ENCODE results near the gene SRC.
A peak's percentile ranks its signal among the peaks of the same experiment; 100 is the strongest.

The SRC gene

DNA sequence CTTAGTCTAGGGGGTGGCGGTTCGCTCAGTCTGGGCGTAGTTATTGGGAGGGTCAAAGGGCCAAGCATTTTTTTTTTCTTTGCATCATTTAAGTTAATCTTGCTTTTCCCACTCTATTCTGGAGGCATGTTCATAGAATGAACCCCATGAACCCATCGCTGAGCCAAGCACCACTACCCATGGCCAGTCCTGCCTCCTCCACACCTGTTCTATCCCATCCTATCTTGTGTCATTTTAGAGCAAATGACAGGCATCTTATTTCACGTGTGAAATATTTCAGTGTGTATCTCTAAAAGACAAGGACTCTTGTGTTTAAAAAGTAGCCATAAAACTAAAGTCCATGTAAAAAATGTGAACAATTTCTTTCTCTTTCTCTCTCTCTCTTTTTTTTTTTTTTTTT is 13.9 kb downstream of the SRC start:
- Histone ChIP-seq H3K4me1 (ENCODE audit: control insufficient read depth, insufficient read depth, low read length) (peaks cover 33% of the 10 kb centered on the region), H3K4me3 (ENCODE audit: low read length in 2 of 2) (no peak overlapping the region)

DNA sequence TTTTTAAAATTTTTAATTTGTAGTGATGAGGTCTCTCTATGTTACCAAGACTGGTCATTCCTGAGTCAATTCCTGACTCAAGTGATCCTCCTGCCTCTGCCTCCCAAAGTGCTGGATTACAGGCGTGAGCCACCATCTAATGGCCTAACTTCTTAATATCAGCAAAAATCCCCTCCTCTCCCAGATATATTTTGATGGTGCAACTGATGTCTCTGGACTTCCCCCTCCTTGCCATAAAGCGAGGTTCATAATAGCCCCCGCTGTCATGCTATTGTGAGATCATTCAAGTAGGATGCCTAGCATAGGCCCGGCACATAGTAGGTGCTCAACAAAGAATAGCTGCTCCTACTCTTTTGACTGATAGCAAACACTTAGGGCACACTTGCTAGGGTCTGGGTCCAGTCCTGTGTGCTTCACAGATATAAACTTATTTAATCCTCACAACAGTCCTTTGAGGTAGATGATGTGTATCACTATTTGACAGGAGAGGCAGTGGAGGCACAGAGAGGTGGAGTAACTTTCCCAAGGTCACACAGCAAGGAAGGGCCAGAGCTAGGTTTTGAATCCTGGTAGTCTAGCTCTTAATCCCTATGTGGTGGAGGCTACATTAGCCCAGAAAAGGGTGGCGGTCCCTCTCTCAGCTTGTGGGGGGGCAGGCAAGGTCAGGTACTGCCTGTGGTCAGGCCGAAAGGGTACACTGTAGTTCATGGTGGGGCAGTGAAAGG is 14.6 kb downstream of the SRC start:
- peaks cover 2 to 3% of the 10 kb centered on the region in 2 donors for H3K36me3 ChIP-seq (ENCODE audit: control insufficient read depth in 2 of 2, insufficient read depth in 2 of 2, low read length in 2 of 2)
- H3K9me3 ChIP-seq (ENCODE audit: control insufficient read depth in 2 of 2, low read length in 2 of 2), result no peaks in the 10 kb centered on the region
- no peak overlapping the region for H3K27ac ChIP-seq (ENCODE audit: low read length)
- H3K4me1 ChIP-seq (ENCODE audit: control insufficient read depth, insufficient read depth, low read length), result peaks cover 32% of the 10 kb centered on the region
- H3K4me3 ChIP-seq (ENCODE audit: low read length in 2 of 2), result no peak overlapping the region
- H3K27me3 ChIP-seq (ENCODE audit: control insufficient read depth in 1 of 2, insufficient read depth in 2 of 2, low read length in 2 of 2), result no peaks in the 10 kb centered on the region
- no peak overlapping the region for H3K9ac ChIP-seq (ENCODE audit: low read length in 2 of 2)

More for the DNA sequence above, 13.9 kb downstream of the SRC start:
- Histone ChIP-seq H3K27me3 (ENCODE audit: control insufficient read depth in 1 of 2, insufficient read depth in 2 of 2, low read length in 2 of 2) (no peaks in the 10 kb centered on the region), H3K36me3 (ENCODE audit: control insufficient read depth in 2 of 2, insufficient read depth in 2 of 2, low read length in 2 of 2) (no peaks in the 10 kb centered on the region), H3K9me3 (ENCODE audit: control insufficient read depth in 2 of 2, low read length in 2 of 2) (no peaks in the 10 kb centered on the region), H3K27ac (ENCODE audit: low read length) (no peak overlapping the region), H3K9ac (ENCODE audit: low read length in 2 of 2) (no peak overlapping the region)

DNA sequence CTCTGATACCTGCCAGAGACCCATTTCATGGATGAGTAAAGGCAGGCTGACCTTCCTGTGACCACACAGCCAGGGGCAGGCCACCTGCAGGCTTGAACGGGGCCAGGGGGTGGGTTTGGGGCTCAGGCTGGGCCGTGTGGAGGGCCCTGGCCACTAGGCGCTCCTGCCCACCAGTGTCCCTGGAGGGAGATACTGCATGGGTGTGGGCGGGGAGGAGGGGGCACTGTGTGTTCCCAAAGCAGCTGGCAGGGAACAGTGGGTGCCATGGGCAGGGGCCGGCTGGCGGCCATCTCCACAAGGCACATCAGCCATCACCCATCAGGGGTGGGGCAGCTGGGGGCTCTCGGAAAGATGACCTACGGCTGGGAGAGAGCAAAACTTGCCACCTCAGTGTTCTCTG is 15.4 kb downstream of the SRC start:
- Histone ChIP-seq H3K9me3 (ENCODE audit: control insufficient read depth in 2 of 2, low read length in 2 of 2) (no peaks in the 10 kb centered on the region), H3K27me3 (ENCODE audit: control insufficient read depth in 1 of 2, insufficient read depth in 2 of 2, low read length in 2 of 2) (no peaks in the 10 kb centered on the region), H3K4me1 (ENCODE audit: control insufficient read depth, insufficient read depth, low read length) (peaks cover 25% of the 10 kb centered on the region), H3K27ac (ENCODE audit: low read length) (no peak overlapping the region), H3K4me3 (ENCODE audit: low read length in 2 of 2) (no peak overlapping the region), H3K36me3 (ENCODE audit: control insufficient read depth in 2 of 2, insufficient read depth in 2 of 2, low read length in 2 of 2) (peaks cover 8 to 11% of the 10 kb centered on the region in 2 donors), H3K9ac (ENCODE audit: low read length in 2 of 2) (no peak overlapping the region)

DNA sequence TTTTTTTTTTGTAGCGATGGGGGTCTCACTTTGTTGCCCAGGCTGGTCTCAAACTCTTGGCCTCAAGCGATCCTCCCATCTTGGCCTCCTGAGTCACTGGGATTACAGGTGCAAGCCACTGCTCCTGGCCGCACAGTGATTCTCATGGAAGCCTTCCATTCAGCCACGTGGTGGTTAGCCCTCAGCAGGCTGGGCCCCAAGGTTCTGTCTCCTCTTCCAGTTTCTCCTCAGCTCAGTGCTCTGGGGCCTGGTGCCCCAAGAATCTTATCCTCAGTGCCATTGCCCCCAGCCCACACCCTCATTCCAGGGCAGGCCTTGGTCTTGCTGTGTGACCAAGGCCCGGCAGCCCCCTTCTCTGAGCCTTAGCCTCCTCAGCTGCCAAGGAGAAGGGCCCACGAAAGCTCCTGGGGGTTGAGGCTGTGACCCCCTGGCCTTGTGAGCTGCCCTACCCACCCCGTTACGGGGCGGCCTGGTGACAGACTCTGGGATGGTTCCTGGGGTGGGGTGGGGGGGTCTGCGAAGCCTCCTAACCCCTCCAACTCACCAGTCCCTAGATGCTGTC is 16.4 kb downstream of the SRC start:
- Histone ChIP-seq H3K9ac (ENCODE audit: low read length in 2 of 2) (no peak overlapping the region), H3K4me1 (ENCODE audit: control insufficient read depth, insufficient read depth, low read length) (peaks cover 17% of the 10 kb centered on the region), H3K27ac (ENCODE audit: low read length) (no peak overlapping the region), H3K36me3 (ENCODE audit: control insufficient read depth in 2 of 2, insufficient read depth in 2 of 2, low read length in 2 of 2) (peaks cover 8 to 12% of the 10 kb centered on the region in 2 donors), H3K4me3 (ENCODE audit: low read length in 2 of 2) (no peak overlapping the region), H3K9me3 (ENCODE audit: control insufficient read depth in 2 of 2, low read length in 2 of 2) (no peaks in the 10 kb centered on the region), H3K27me3 (ENCODE audit: control insufficient read depth in 1 of 2, insufficient read depth in 2 of 2, low read length in 2 of 2) (no peaks in the 10 kb centered on the region)

DNA sequence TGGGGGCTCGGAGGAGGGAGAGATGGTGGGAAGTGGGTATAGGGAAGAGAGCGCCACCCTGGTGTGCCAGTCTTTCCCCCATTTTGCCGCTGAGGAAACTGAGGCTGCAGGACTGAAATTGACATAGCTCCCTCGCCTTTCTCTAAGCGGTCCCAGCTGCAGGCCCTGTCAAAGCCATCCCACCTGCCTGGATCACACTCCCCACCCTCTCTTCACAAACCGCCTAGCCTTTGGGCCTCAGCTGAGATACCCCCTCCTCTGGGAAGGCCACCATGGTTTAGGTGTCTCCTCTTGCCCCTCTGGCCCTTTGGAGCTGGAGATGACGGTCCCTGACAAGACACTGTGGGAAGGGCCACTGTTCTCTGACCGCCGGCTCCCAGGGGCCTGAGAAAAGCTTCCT is 16.9 kb downstream of the SRC start:
- no peak overlapping the region for H3K27ac ChIP-seq (ENCODE audit: low read length)
- H3K36me3 ChIP-seq (ENCODE audit: control insufficient read depth in 2 of 2, insufficient read depth in 2 of 2, low read length in 2 of 2), result peaks cover 8 to 12% of the 10 kb centered on the region in 2 donors
- H3K9me3 ChIP-seq (ENCODE audit: control insufficient read depth in 2 of 2, low read length in 2 of 2), result no peaks in the 10 kb centered on the region
- H3K27me3 ChIP-seq (ENCODE audit: control insufficient read depth in 1 of 2, insufficient read depth in 2 of 2, low read length in 2 of 2), result no peaks in the 10 kb centered on the region
- no peak overlapping the region for H3K4me3 ChIP-seq (ENCODE audit: low read length in 2 of 2)
- H3K9ac ChIP-seq (ENCODE audit: low read length in 2 of 2), result no peak overlapping the region
- H3K4me1 ChIP-seq (ENCODE audit: control insufficient read depth, insufficient read depth, low read length), result peaks cover 14% of the 10 kb centered on the region

DNA sequence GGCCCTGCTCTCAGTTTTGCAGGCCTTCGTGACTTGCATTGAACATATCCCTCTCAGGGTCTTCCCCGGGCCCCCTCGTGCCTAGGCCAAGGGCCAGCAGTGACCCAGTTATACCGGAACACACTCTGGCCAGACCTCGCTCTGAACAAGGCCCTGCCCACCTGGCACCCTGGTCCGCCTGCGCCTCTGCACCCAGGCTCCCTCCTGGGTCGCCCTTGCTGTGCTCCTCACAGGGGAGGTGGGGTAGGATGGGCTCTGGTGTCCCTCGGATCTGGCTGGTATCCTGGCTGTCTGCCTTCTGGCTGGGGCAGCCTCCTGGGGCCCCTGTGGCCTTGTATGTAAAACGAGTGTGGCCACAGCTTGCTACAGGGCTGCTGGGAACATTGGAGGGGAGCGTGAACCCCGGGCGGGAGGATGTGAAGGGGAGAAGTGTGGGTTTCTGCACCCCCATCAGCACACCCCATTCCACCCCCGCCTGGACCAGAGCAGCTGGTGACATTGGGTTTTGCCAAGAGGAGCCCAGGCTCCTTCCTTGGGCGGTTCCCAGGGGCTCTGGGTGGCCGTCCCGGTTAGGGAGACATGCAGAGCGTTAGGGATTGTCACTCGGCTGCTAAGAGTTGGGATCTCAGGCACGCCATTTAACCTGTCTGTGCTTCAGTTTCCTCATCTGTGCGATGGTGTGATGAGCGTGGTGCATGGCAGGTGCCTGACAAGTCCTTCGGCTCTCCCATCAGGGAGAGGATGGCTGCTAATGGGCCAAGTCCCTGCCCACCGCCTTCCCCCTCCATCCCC is 17.5 kb downstream of the SRC start:
- Histone ChIP-seq H3K27ac (ENCODE audit: low read length) (no peak overlapping the region), H3K36me3 (ENCODE audit: control insufficient read depth in 2 of 2, insufficient read depth in 2 of 2, low read length in 2 of 2) (peaks cover 8 to 12% of the 10 kb centered on the region in 2 donors), H3K9ac (ENCODE audit: low read length in 2 of 2) (no peak overlapping the region), H3K4me1 (ENCODE audit: control insufficient read depth, insufficient read depth, low read length) (peaks cover 8% of the 10 kb centered on the region), H3K9me3 (ENCODE audit: control insufficient read depth in 2 of 2, low read length in 2 of 2) (no peaks in the 10 kb centered on the region), H3K27me3 (ENCODE audit: control insufficient read depth in 1 of 2, insufficient read depth in 2 of 2, low read length in 2 of 2) (no peaks in the 10 kb centered on the region), H3K4me3 (ENCODE audit: low read length in 2 of 2) (no peak overlapping the region)

DNA sequence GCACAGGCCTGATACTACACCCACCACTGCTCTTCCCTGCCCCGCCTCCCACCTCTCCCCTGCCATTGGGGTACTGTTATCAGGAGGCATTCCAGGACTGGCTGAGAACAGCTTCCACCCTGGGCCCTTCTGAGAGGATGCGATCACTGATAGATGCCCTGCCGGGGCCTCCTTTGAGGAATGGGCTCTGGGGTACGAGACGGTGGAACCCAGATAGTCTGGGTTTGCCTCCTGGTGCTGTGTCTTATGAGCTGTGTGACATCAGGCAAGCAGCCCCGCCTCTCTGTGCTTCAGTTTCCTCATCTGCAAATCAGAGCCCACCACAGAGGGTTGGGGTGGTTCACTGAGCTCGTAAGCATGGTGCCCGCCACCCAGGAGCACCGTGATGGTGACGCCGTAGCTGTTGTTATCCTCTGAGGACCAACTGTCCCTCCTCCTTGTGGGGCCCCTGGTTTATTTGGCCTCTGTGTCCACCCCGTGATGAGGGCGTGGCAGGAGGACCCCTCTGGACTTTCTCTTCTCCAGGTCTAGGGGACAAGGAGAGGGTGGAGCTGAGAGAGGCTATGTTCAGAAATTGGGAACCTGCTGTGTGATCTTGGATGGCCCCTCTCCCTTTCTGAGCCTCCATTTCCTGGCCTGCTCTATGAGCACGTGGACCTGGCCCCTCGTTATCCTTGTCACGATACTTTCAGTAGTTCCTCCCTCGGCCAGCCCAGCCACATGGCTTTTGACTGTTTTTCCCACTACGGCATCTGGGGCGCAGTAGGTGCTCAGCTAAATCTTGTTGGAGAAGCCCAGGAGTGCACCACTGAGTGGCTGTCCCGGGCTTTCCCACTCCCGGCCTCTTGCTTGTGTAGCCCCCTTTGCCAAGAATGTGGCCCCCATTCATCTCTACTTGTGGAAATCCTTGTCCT is 18.3 kb downstream of the SRC start:
- H3K27ac ChIP-seq (ENCODE audit: low read length), result peak overlapping the region; percentile 11
- H3K9me3 ChIP-seq (ENCODE audit: control insufficient read depth in 2 of 2, low read length in 2 of 2), result no peaks in the 10 kb centered on the region
- no peak overlapping the region for H3K9ac ChIP-seq (ENCODE audit: low read length in 2 of 2)
- no peak overlapping the region for H3K4me3 ChIP-seq (ENCODE audit: low read length in 2 of 2)
- peaks cover 8 to 12% of the 10 kb centered on the region in 2 donors for H3K36me3 ChIP-seq (ENCODE audit: control insufficient read depth in 2 of 2, insufficient read depth in 2 of 2, low read length in 2 of 2)
- peaks cover 2% of the 10 kb centered on the region for H3K4me1 ChIP-seq (ENCODE audit: control insufficient read depth, insufficient read depth, low read length)
- H3K27me3 ChIP-seq (ENCODE audit: control insufficient read depth in 1 of 2, insufficient read depth in 2 of 2, low read length in 2 of 2), result no peaks in the 10 kb centered on the region

DNA sequence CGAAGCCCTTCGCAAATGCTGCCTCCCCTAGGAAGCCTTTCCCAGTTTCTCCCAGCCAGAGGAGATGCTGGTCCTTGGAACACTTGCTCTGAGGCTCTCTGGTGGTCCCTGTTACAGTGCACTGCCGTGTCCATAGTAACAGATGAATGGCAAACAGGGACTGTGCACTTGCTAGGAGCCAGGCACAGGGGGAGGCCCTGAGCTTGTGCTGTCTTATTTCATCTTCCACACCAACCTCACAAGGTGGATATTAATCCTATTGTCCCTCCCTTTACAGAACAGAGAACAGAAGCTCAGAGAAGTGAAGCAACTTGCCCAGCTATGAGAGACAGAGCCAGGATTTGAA is 19.0 kb downstream of the SRC start:
- Histone ChIP-seq H3K27me3 (ENCODE audit: control insufficient read depth in 1 of 2, insufficient read depth in 2 of 2, low read length in 2 of 2) (no peaks in the 10 kb centered on the region), H3K9me3 (ENCODE audit: control insufficient read depth in 2 of 2, low read length in 2 of 2) (no peaks in the 10 kb centered on the region), H3K4me1 (ENCODE audit: control insufficient read depth, insufficient read depth, low read length) (peaks cover 2% of the 10 kb centered on the region), H3K27ac (ENCODE audit: low read length) (peak overlapping the region; percentile 11), H3K4me3 (ENCODE audit: low read length in 2 of 2) (no peak overlapping the region), H3K36me3 (ENCODE audit: control insufficient read depth in 2 of 2, insufficient read depth in 2 of 2, low read length in 2 of 2) (peaks cover 8 to 12% of the 10 kb centered on the region in 2 donors), H3K9ac (ENCODE audit: low read length in 2 of 2) (no peak overlapping the region)

DNA sequence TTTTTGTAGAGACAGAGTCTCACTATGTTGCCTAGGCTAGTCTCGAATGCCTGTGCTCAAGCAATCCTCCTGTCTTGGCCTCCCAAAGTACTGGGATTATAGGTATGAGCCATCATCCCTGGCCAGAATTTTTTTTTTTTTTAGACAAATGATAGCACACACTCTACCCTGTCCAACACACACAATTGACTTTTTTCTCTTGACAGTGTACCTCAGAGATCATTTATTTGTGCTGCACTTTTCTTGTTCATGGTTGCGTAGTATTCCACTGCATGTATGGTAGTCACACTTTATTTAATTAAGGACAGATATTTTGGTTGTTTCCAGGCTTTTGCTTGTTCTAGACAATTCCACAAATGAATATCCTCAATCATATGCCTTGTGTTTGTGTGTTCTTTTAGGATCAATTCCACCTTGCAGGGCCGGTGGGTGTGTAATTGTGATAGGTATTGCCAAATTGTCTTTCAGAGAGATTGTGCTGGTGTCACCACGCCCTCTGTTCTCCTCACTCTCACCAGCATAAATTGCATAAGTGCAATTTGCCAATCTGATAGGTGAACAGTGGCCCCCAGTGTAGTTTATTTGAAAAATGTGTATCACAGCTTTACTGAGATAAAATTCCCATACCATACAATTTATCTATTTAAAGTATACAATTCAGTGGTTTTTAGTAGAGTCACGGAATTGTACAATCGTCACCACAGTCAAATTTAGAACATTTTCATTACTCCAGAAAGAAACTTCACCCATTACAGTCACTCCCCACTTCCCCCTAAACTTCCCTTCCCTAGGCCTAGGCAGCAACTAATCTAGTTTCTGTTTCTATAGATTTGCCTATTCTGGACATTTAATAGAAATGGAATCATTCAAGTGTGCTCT is 20.1 kb downstream of the SRC start:
- Histone ChIP-seq H3K4me3 (ENCODE audit: low read length in 2 of 2) (no peak overlapping the region), H3K9ac (ENCODE audit: low read length in 2 of 2) (no peak overlapping the region), H3K9me3 (ENCODE audit: control insufficient read depth in 2 of 2, low read length in 2 of 2) (no peaks in the 10 kb centered on the region), H3K4me1 (ENCODE audit: control insufficient read depth, insufficient read depth, low read length) (peaks cover 2% of the 10 kb centered on the region), H3K27ac (ENCODE audit: low read length) (no peak overlapping the region), H3K36me3 (ENCODE audit: control insufficient read depth in 2 of 2, insufficient read depth in 2 of 2, low read length in 2 of 2) (peaks cover 8 to 12% of the 10 kb centered on the region in 2 donors), H3K27me3 (ENCODE audit: control insufficient read depth in 1 of 2, insufficient read depth in 2 of 2, low read length in 2 of 2) (no peaks in the 10 kb centered on the region)
